Psoas muscle (tissue), 8 donors: Measurements from ENCODE around the gene NR5A1. TPM values are rescaled to one million over a fixed set of nuclear protein-coding genes. Genes with fewer than 3 reads are reported as not detected.

Experiments used
- ATAC-seq, 4 donors: fragments of 200-7000 bp; cut with Tn5 transposase; one replicate each; pipeline ENCODE4 v1.9.1; 2020; ENCODE audit warnings: moderate library complexity in 3 of 4, mild to moderate bottlenecking in 2 of 4
- DNase-seq, 2 donors: peaks; one replicate each; pipeline ENCODE4 v3.0.0-alpha.2; 2020
- H3K27ac ChIP-seq: fragments of 200-600 bp; one replicate; pipeline ENCODE4 v1.8.0; 2022
- H3K27me3 ChIP-seq, 3 donors: fragments of 200-600 bp in 1 of 3; one replicate each; pipeline versions ENCODE4 v1.6.1 to v1.8.0; 2013 to 2022; ENCODE audit warnings: low read length in 2 of 3, mild to moderate bottlenecking in 2 of 3, moderate library complexity in 1 of 3; ENCODE audit not compliant: insufficient read depth in 3 of 3
- H3K36me3 ChIP-seq, 2 donors: fragments of 200-600 bp in 1 of 2; one replicate each; pipeline versions ENCODE4 v1.6.1 to v1.8.0; 2013 to 2022; ENCODE audit warnings: low read depth in 1 of 2, mild to moderate bottlenecking in 1 of 2, moderate library complexity in 1 of 2; ENCODE audit not compliant: insufficient read depth in 1 of 2
- H3K4me1 ChIP-seq: fragments of 200-600 bp; one replicate; pipeline ENCODE4 v1.8.0; 2022
- H3K4me3 ChIP-seq: fragments of 200-600 bp; one replicate; pipeline ENCODE4 v1.8.0; 2022; ENCODE audit warnings: mild to moderate bottlenecking
- H3K9me3 ChIP-seq: fragments of 200-600 bp; one replicate; pipeline ENCODE4 v1.8.0; 2022
- CTCF ChIP-seq: fragments of 200-600 bp; IDR thresholded peaks from one replicate; pipeline ENCODE4 v1.8.0; 2022; ENCODE audit warnings: antibody characterized with exemption
- WGBS, 3 donors: extraction: QIAGEN DNeasy Blood & Tissue Kit; methylation state at CpG; one replicate each; pipeline versions ENCODE4 v1.1.6 to v1.1.7; 2013; 5-methylcytosine and 5-hydroxymethylcytosine counted together
- intact Hi-C, 2 donors: fragments of 100-400 bp; cut with DNase I; formaldehyde crosslinking; loops; one replicate each; pipeline versions ENCODE4 v1.11.0 to v1.14.2; 2022
- polyA plus RNA-seq, 3 donors: library from polyadenylated mRNA; stranded (reverse); fragments of 200-250 nt; gene quantifications; one replicate each; pipeline ENCODE4 v1.2.3, GENCODE V29; 2013
- total RNA-seq, 4 donors: library from RNA; stranded (reverse); fragmentation: NEBNext Ultra II Directional in 2 of 4; extraction: Animal tissue kit (Norgen Biotek cat#: 25700) in 2 of 4; gene quantifications; one replicate each; pipeline versions ENCODE4 v1.2.1 to v1.2.4, GENCODE V29; 2021 to 2023
- donor health status: healthy with polysubstance abuse.
- donor health status: DM: no; HTN: no; CAD: no; lungs with moderate emphysema.
- donor health status: Bipolar disorder and iron deficiency.
- donor health status: healthy.
- donor health status: DM: yes; HTN: yes; CAD: no.
- donor health status: DM: no; HTN: no; CAD: no.
- donor health status: DM: no; HTN: no; CAD: no.
- donor health status: DM: yes; HTN: yes; CAD: no.

NR5A1 gene
- total and polyA plus RNA-seq, 7 donors: 0.01 to 0.75 (median 0.35) TPM; not detected in 3

- intact Hi-C loops: no loop called here
- H3K27ac ChIP-seq: no peak overlapping the region
- no peaks in the 10 kb centered on the region for H3K4me1 ChIP-seq
- H3K27me3 ChIP-seq: no peaks in the 10 kb centered on the region
- DNase-seq (no peak), ATAC-seq (no peak)
- H3K36me3 ChIP-seq: no peaks in the 10 kb centered on the region
- TF ChIP-seq CTCF: no peak
- H3K9me3 ChIP-seq: no peaks in the 10 kb centered on the region
- 71 to 76% (median 75%) methylated on average over 7 of the region's 7 CpGs for WGBS, 3 donors
- H3K4me3 ChIP-seq: no peak overlapping the region
Measured at GRCh38 chr9:124520206-124520596, 13.0 kb upstream of the NR5A1 start.

- TF ChIP-seq CTCF: no peak
- no peak overlapping the region for H3K27ac ChIP-seq
- no peaks in the 10 kb centered on the region for H3K36me3 ChIP-seq
- intact Hi-C loops: no loop called here
- H3K27me3 ChIP-seq: peaks cover 0 to 3% (median 0%) of the 10 kb centered on the region in 3 donors
- DNase-seq: no peak
- no peaks in the 10 kb centered on the region for H3K9me3 ChIP-seq
- ATAC-seq: no peak
- no peaks in the 10 kb centered on the region for H3K4me1 ChIP-seq
- H3K4me3 ChIP-seq: no peak overlapping the region
- 94 to 96% (median 94%) methylated on average over 7 of the region's 7 CpGs for WGBS, 3 donors
Measured at GRCh38 chr9:124518116-124518515, 10.9 kb upstream of the NR5A1 start.

GRCh38 chr9:124517600-124517999, 10.4 kb upstream of the NR5A1 start:
- Histone ChIP-seq H3K9me3 (no peaks in the 10 kb centered on the region), H3K4me3 (no peak overlapping the region), H3K36me3 (no peaks in the 10 kb centered on the region), H3K27me3 (peaks cover 0 to 8% (median 0%) of the 10 kb centered on the region in 3 donors), H3K4me1 (no peaks in the 10 kb centered on the region), H3K27ac (no peak overlapping the region)
- DNase-seq: no peak
- 71 to 87% (median 78%) methylated on average over 5 of the region's 5 CpGs for WGBS, 3 donors
- no peak for TF ChIP-seq CTCF
- ATAC-seq: no peak
- intact Hi-C loops: no loop called here

- WGBS, 3 donors: 74 to 87% (median 85%) methylated on average over 5 of the region's 5 CpGs
- no peaks in the 10 kb centered on the region for H3K4me1 ChIP-seq
- H3K27me3 ChIP-seq: peaks cover 0 to 27% (median 0%) of the 10 kb centered on the region in 3 donors
- H3K9me3 ChIP-seq: no peaks in the 10 kb centered on the region
- no peak overlapping the region for H3K4me3 ChIP-seq
- TF ChIP-seq CTCF: no peak
- no peak overlapping the region for H3K27ac ChIP-seq
- no peak for DNase-seq
- intact Hi-C loops: no loop called here
- ATAC-seq: no peak
- no peaks in the 10 kb centered on the region for H3K36me3 ChIP-seq
Measured at GRCh38 chr9:124514874-124515273, 7.7 kb upstream of the NR5A1 start.

- Histone ChIP-seq H3K36me3 (no peaks in the 10 kb centered on the region), H3K9me3 (no peaks in the 10 kb centered on the region), H3K4me1 (no peaks in the 10 kb centered on the region), H3K27ac (no peak overlapping the region), H3K4me3 (no peak overlapping the region), H3K27me3 (peaks cover 0 to 27% (median 0%) of the 10 kb centered on the region in 3 donors)
- ATAC-seq (no peak), DNase-seq (no peak)
- intact Hi-C loops: no loop called here
- TF ChIP-seq CTCF: no peak
- 61 to 83% (median 73%) methylated on average over 4 of the region's 4 CpGs for WGBS, 3 donors
Measured at GRCh38 chr9:124514125-124514524, 6.9 kb upstream of the NR5A1 start.
